ENCODE measurements around the gene MYADML2.

Gene MYADML2

DNA sequence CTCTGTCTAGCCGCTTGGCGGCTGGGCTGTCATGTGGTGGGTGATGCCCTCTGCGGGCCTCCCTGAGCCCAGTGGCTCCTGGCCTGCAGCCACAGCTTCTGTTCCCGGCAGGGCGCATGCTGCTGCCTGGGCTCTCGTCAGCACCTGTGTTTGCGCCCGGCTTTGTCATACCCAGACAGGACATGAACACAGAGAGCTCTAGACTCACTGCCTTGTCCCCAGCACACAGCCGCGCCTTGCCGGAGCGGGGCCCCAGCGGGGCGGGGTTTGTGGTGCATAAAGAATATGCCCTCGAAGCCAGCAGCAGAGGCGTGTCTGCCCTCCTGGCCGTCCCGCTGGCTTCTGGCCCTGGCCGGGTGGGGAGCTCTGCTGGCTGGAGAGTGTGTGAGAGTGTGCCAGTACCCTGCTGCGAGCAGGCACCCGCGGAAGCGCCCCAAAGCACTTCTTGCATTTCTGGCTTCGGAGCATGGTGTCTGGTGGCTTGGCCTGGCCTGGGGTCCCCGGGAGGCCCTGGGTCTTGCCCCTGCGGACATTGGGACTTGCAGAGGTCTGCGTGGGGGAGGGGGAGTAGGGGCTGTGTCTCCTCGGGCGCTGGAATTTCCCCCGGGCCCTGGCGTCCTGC lies 44.8 kb upstream of the MYADML2 start:
- TF ChIP-seq CTCF (IDR thresholded peaks at IDR 0.05; ENCODE audit: low read depth, low read length, missing control alignments), result no peak
- DNase-seq (ENCODE audit: low read depth), result no peak

GRCh38 chr17:81990836-81991683 lies 44.0 kb upstream of the MYADML2 start:
- no peak overlapping the region for H3K4me3 ChIP-seq (ENCODE audit: low read depth, low read length)
- DNase-seq (ENCODE audit: low read depth), result no peak
- TF ChIP-seq CTCF (IDR thresholded peaks at IDR 0.05; ENCODE audit: low read depth, low read length, missing control alignments), result no peak

More for the DNA sequence above, 44.8 kb upstream of the MYADML2 start:
- no peak overlapping the region for H3K4me3 ChIP-seq (ENCODE audit: low read depth, low read length)

DNA sequence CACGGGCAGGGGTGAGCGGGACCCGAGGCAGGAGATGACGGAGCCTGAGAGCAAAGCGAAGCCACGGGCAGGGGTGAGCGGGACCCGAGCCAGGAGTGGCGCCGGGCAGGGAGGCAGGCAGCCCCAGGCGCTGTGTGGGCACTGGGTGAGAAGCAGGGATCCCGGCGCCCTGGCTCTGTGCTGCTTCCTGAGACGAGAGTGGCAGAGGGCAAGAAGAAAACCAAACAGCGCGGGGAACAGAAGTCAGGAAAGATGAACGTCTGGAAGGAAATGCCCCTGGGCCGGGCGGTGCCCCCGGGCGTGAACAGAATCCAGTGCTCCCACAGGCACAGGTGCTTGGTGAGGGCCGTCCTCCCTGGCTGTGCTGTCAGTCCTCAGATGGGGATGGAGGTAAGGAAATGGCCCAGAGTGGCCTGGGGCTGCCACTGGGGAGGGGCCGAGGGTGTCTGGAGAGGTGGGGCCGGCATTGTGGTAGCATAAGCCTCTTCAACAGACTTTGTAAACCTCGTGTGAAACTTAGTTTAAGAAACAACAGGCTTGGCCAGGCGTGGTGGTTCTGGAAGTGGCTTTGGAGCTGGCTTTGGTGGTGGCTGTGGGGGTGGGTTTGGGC lies 40.2 kb upstream of the MYADML2 start:
- no peak overlapping the region for H3K4me3 ChIP-seq (ENCODE audit: low read depth, low read length)
- no peak for TF ChIP-seq CTCF (IDR thresholded peaks at IDR 0.05; ENCODE audit: low read depth, low read length, missing control alignments)
- no peak for DNase-seq (ENCODE audit: low read depth)

DNA sequence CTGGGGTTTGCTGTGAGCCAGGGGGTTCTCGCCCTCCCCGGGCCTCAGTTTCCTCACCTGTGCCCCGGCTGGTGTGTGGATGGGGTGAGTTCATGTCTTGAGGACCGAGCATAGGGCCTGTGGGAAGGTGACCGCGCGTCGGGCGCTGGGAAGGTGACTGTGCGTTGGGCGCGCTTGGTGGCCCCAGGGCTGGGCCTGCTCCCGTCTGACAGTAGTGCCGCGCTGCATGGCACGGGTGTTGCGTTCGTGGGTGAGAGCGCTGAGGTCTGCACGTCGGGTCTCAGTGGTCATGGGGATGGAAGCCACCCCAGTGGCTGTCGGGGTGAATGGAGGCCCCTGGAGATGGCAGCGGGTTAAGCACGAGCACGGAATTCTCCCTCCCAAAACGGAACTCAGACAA lies 39.6 kb upstream of the MYADML2 start:
- no peak for DNase-seq (ENCODE audit: low read depth)
- H3K4me3 ChIP-seq (ENCODE audit: low read depth, low read length), result no peak overlapping the region
- no peak for TF ChIP-seq CTCF (IDR thresholded peaks at IDR 0.05; ENCODE audit: low read depth, low read length, missing control alignments)

DNA sequence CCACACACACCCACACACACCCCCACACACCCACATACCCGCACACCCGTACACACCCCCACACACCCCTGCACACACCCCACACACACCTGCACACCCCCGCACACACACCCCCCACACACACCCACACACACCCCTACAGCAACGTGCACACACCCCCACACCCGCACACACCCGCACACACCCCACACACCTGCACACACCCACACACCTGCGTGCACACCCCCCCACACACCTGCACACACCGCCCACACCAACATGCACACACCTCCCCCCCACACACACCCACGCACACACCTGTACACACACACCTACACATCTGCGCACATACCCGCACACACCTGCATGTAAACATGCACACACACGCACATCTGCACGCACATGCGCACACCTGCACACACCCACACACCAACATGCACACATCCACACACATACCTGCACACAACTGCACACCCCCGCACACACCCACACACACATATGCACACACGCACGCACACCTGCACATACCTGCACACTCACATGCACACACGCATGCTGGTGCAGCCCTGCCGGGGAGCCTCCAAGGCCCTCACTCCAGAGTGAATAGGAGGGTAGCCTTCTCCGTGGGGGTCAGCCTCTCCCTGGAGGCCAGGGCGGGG lies 37.9 kb upstream of the MYADML2 start:
- TF ChIP-seq CTCF (IDR thresholded peaks at IDR 0.05; ENCODE audit: low read depth, low read length, missing control alignments), result no peak
- no peak overlapping the region for H3K4me3 ChIP-seq (ENCODE audit: low read depth, low read length)
- no peak for DNase-seq (ENCODE audit: low read depth)

GRCh38 chr17:81983639-81984373 lies 36.8 kb upstream of the MYADML2 start:
- H3K4me3 ChIP-seq (ENCODE audit: low read depth, low read length), result no peak overlapping the region
- no peak for TF ChIP-seq CTCF (IDR thresholded peaks at IDR 0.05; ENCODE audit: low read depth, low read length, missing control alignments)
- no peak for DNase-seq (ENCODE audit: low read depth)
